Ovary (tissue), 9 donors: ENCODE measurements around the gene RPS24. TPM values are rescaled to one million over a fixed set of nuclear protein-coding genes. Genes with fewer than 3 reads are reported as not detected.
"Not testable (repeated sequence)": the region's sequence is repeated elsewhere in the genome, so short reads cannot be mapped to it uniquely, and the experiment has no call there.

Experiments
- DNase-seq, 5 donors: peaks; one replicate each; pipeline ENCODE4 v3.0.0-alpha.2; 2019 to 2020
- H3K27ac ChIP-seq, 2 donors: fragments of 200-600 bp; one replicate each; pipeline versions ENCODE4 v1.5.1 to v1.8.0; 2019 to 2022
- H3K27me3 ChIP-seq: fragments of 200-600 bp; one replicate; pipeline ENCODE4 v1.8.0; 2022
- H3K36me3 ChIP-seq: fragments of 200-600 bp; sonication (generic); one replicate; pipeline ENCODE4 v1.5.1; 2019
- H3K4me1 ChIP-seq: one replicate; pipeline ENCODE4 v1.8.1; 2013; ENCODE audit warnings: mild to moderate bottlenecking, moderate library complexity; ENCODE audit not compliant: insufficient read depth
- H3K4me3 ChIP-seq: fragments of 200-600 bp; sonication (generic); one replicate; pipeline ENCODE4 v1.5.1; 2017
- H3K9me3 ChIP-seq, 2 donors: fragments of 200-600 bp in 1 of 2; sonication (generic) in 1 of 2; one replicate each; pipeline versions ENCODE4 v1.5.1 to v1.8.1; 2013 to 2019; ENCODE audit warnings: mild to moderate bottlenecking in 1 of 2, moderate library complexity in 1 of 2
- CTCF ChIP-seq, 3 donors: fragments of 450-650 bp in 2 of 3; fragments of 200-600 bp in 1 of 3; IDR thresholded peaks; one replicate each; pipeline versions ENCODE4 v1.5.1 to v1.8.0; 2016 to 2022; ENCODE audit warnings: antibody characterized with exemption in 3 of 3, mild to moderate bottlenecking in 1 of 3
- EP300 ChIP-seq: sonication (generic); formaldehyde crosslinking; IDR thresholded peaks from one replicate; pipeline ENCODE4 v1.6.1; 2017; ENCODE audit warnings: antibody characterized with exemption
- POLR2A ChIP-seq: fragments of 450-650 bp; IDR thresholded peaks from one replicate; pipeline ENCODE4 v1.6.1; 2017; ENCODE audit warnings: antibody characterized with exemption, mild to moderate bottlenecking, moderate library complexity
- WGBS, 3 donors: extraction: QIAGEN DNeasy Blood & Tissue Kit in 1 of 3; methylation state at CpG; one replicate each; pipeline versions ENCODE4 v1.1.5 to v1.1.7; 2013 to 2017; 5-methylcytosine and 5-hydroxymethylcytosine counted together
- intact Hi-C, 4 donors: fragments of 100-400 bp; cut with DNase I; formaldehyde crosslinking; loops; one replicate each; pipeline versions ENCODE4 v1.11.0 to v1.15.1; 2022 to 2023
- polyA plus RNA-seq, 2 donors: library from polyadenylated mRNA; stranded (reverse); fragments of 200-250 nt in 1 of 2; fragments of 350-450 nt in 1 of 2; fragmentation: Illumina TruSeq in 1 of 2; extraction: RNeasy Lipid Tissue Mini Kit (QIAGEN cat#74804) in 1 of 2; gene quantifications; one replicate each; pipeline ENCODE4 v1.2.3, GENCODE V29; 2013 to 2014
- total RNA-seq, 7 donors: library from RNA; depleted of rRNA in 2 of 7; stranded (reverse); fragments of >200 nt in 2 of 7; fragmentation: NEBNext Ultra II Directional in 3 of 7; extraction: Animal tissue kit (Norgen Biotek cat#: 25700) in 3 of 7; gene quantifications; one replicate each; pipeline versions ENCODE4 v1.1.0 to v1.2.4, GENCODE V29; 2016 to 2023
- donor health status: DM: no; HTN: no; CAD: no; lungs with moderate emphysema.
- donor health status: DM: no; HTN: no; CAD: no.
- donor health status: Bipolar disorder and iron deficiency.
- donor health status: DM: yes; HTN: yes; CAD: no.
- donor health status: DM: no; HTN: no; CAD: no.
- donor health status: DM: yes; HTN: yes; CAD: no.

RPS24 gene
- total and polyA plus RNA-seq, 9 donors = 2,773 to 9,785 (median 4,074) TPM

GRCh38 chr10:78071140-78071856, 37.6 kb downstream of the RPS24 start:
- no peaks in the 10 kb centered on the region for H3K4me1 ChIP-seq
- H3K9me3 ChIP-seq = no peaks in the 10 kb centered on the region
- no peak overlapping the region for H3K4me3 ChIP-seq
- TF ChIP-seq EP300 (no peak), CTCF (IDR thresholded peaks at IDR 0.05) (no peak), POLR2A (no peak)
- peak in 1 of 5 donors; percentile 3 for DNase-seq
- no peaks in the 10 kb centered on the region for H3K36me3 ChIP-seq
- no peaks in the 10 kb centered on the region for H3K27me3 ChIP-seq
- H3K27ac ChIP-seq = no peak overlapping the region
- intact Hi-C loops = no loop called here
- WGBS, 3 donors = 69 to 76% (median 70%) methylated on average over 4 of the region's 4 CpGs

- 88 to 90% (median 90%) methylated on average over 4 of the region's 4 CpGs for WGBS, 3 donors
- H3K4me3 ChIP-seq = no peak overlapping the region
- no peaks in the 10 kb centered on the region for H3K27me3 ChIP-seq
- TF ChIP-seq CTCF (IDR thresholded peaks at IDR 0.05) (no peak), POLR2A (no peak), EP300 (no peak)
- no peak overlapping the region for H3K27ac ChIP-seq
- no peaks in the 10 kb centered on the region for H3K36me3 ChIP-seq
- intact Hi-C loops = no loop called here
- no peaks in the 10 kb centered on the region for H3K9me3 ChIP-seq
- no peaks in the 10 kb centered on the region for H3K4me1 ChIP-seq
- peak in 1 of 5 donors; percentile 9 for DNase-seq
These were observed 38.2 kb downstream of the RPS24 start for GRCh38 chr10:78071857-78072179.

GRCh38 chr10:78072504-78072903, 38.8 kb downstream of the RPS24 start:
- Histone ChIP-seq H3K4me3 (no peak overlapping the region), H3K27ac (no peak overlapping the region), H3K4me1 (no peaks in the 10 kb centered on the region), H3K27me3 (no peaks in the 10 kb centered on the region), H3K9me3 (no peaks in the 10 kb centered on the region), H3K36me3 (no peaks in the 10 kb centered on the region)
- DNase-seq = no peak
- intact Hi-C loops = no loop called here
- no peak for TF ChIP-seq EP300

GRCh38 chr10:78075806-78076205, 42.1 kb downstream of the RPS24 start:
- WGBS, 3 donors = 93 to 96% (median 95%) methylated on average over 27 to 28 of the region's 29 CpGs
- H3K27ac ChIP-seq, H3K9me3 ChIP-seq, H3K27me3 ChIP-seq, H3K4me3 ChIP-seq, DNase-seq, H3K36me3 ChIP-seq, intact Hi-C loops, H3K4me1 ChIP-seq: not testable (repeated sequence)

- no peaks in the 10 kb centered on the region for H3K4me1 ChIP-seq
- no peaks in the 10 kb centered on the region for H3K36me3 ChIP-seq
- no peak for DNase-seq
- 80 to 87% (median 84%) methylated on average over 4 of the region's 4 CpGs for WGBS, 3 donors
- no peaks in the 10 kb centered on the region for H3K9me3 ChIP-seq
- H3K27ac ChIP-seq = no peak overlapping the region
- no peak overlapping the region for H3K4me3 ChIP-seq
- intact Hi-C loops = no loop called here
- TF ChIP-seq POLR2A (no peak), CTCF (IDR thresholded peaks at IDR 0.05) (no peak), EP300 (no peak)
- no peaks in the 10 kb centered on the region for H3K27me3 ChIP-seq
These were observed 45.1 kb downstream of the RPS24 start for GRCh38 chr10:78078539-78079330.
